GM18505 (cell line): Measurements from ENCODE around the gene CTAGE1.
"Not testable (repeated sequence)": the region's sequence is repeated elsewhere in the genome, so short reads cannot be mapped to it uniquely, and the experiment has no call there.

Experiments
- ATAC-seq: cut with Tn5 transposase; IDR thresholded peaks from one replicate; pipeline ENCODE4 v1.9.1; 2021; ENCODE audit not compliant: unreplicated experiment
- POLR2A ChIP-seq: IDR thresholded peaks from 4 replicates; pipeline ENCODE4 v1.6.1; 2011; ENCODE audit warnings: borderline replicate concordance; ENCODE audit not compliant: insufficient read depth, insufficient read length; ENCODE audit errors: extremely low read depth

CTAGE1 gene

DNA sequence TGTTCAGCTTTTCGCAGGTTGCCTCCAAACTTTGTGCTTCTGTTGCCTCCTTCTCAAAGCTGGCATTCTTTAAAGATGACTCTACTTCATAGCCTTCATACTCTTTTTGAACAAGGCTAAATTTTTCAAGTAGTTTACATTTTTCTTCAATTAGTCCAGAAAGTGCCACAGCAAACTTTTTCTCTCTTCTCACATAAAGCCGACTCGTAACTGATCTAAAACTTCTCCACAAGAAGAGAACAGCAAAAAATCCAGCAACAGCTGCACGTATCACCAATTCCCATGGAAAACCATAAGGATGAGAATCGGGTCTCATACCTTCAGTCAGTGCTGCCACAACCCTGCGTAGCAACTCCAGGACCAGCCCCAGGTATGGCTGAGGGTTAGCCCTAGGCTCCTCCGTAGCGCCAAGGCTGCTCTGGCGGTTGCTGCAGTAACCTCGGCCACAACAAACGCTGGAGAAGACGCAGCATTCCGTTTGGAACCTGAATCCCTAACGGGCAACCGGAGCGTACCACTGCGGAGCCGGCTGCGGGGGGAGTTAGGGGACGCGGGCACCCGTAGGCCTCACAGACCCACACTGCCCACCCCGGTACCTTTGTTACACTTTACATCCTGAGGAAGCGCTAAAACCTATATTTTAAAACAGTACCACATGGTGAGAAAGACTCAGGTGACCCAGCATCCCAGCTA is at the start of gene CTAGE1:
TSS of gene CTAGE1 (minus strand) at position 420 of the 693 bp plus-strand sequence. CDS start at position 316, 104 bp downstream.
- no peak for ATAC-seq

GRCh38 chr18:22466608-22467395 is 49.1 kb upstream of the CTAGE1 start:
- ATAC-seq, result no peak
- no peak for TF ChIP-seq POLR2A

More for the DNA sequence above, at the start of gene CTAGE1:
- TF ChIP-seq POLR2A, result no peak

- no peak for ATAC-seq
- TF ChIP-seq POLR2A, result no peak
These were observed 48.2 kb upstream of the CTAGE1 start for GRCh38 chr18:22465859-22466457.

DNA sequence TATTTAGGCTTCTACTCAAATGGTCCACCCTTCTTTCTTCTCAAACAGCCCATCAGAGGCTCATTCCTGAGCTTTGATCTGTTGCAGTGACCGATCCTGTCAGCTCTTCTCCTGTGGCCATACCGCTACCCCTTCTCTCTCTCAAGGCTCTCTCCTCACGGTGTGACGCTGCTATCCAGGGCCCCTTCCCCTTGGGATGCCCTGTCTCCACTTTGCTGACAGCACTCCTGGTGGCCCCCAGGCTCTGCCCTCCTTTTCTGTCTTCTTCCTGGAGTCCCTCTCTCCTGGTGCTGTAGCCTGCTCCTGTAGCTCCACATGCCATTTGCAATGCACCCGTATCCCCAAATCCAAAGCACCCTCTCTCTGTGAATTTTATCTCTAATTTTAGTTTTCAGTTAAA is 45.4 kb upstream of the CTAGE1 start:
- TF ChIP-seq POLR2A, result no peak
- ATAC-seq, result no peak

DNA sequence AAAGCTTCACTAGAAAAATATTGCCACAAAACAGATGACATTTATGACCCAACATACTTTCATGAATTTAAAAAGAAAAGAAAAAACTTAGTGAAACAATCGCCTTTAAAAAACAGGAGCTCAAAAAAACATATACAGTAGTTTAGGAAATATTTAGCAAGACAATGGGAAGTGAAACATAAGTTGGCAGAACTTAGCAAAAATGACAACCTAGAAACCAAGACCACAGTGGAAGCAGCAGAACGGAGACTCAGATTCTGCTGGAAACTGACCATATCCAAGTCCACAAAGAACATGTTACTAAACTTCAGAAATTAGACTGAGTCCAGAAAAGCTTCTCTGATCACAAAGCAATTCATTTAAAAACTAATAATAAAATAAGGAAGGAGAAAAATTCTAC is 41.8 kb upstream of the CTAGE1 start:
- ATAC-seq, result no peak

DNA sequence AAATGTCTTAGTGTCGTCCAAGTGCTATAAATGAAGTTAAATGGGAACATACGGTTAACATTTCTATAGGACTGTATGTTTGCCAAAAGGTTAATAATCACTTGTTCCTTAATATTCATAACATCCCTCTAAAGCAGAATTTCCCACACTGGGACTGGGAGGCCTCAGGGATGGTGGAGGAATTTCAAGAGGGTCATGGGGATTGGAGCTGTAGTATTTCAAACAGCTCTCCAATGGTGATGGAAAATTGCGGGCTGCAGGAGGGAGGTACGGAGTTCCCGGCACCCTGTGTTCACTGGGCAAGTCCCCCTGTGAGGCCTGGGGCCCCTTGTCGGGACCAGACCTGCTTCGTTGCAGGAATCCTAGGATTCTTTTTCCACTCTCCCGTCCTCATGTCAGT is 39.8 kb upstream of the CTAGE1 start:
- no peak for ATAC-seq
- no peak for TF ChIP-seq POLR2A

More for the DNA sequence above, 41.8 kb upstream of the CTAGE1 start:
- TF ChIP-seq POLR2A, result no peak

GRCh38 chr18:22456547-22456946 is 38.8 kb upstream of the CTAGE1 start:
- TF ChIP-seq POLR2A, result no peak
- ATAC-seq, result no peak

- TF ChIP-seq POLR2A, result no peak
- no peak for ATAC-seq
These were observed 38.4 kb upstream of the CTAGE1 start for GRCh38 chr18:22456116-22456480.

GRCh38 chr18:22455425-22456115 is 37.9 kb upstream of the CTAGE1 start:
- no peak for ATAC-seq
- no peak for TF ChIP-seq POLR2A

- ATAC-seq, result no peak
- TF ChIP-seq POLR2A, result no peak
These were observed 35.6 kb upstream of the CTAGE1 start for GRCh38 chr18:22453315-22453714.

DNA sequence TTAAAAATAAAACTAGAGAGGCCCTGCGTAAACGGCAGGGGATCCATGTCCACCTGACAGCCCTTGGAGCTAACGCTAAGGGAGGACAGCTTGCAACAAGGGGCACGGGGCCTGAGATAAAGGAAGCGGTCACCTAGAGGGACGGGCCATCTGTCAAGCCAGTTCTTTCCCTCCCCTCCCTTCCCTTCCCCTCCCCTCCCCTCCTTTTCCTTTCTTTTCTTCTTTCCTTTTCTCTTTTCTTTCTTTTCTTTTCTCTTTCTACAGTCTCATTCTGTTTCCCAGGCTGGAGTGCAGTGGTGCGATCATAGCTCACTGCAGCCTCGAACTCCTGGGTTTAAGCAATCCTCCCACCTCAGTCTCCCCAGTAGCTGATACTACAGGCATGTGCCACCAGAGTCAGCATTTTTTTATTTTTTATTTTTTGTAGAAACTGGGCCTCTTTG is 34.5 kb upstream of the CTAGE1 start:
- TF ChIP-seq POLR2A, result no peak
- ATAC-seq, result no peak

GRCh38 chr18:22451796-22452195 is 34.1 kb upstream of the CTAGE1 start:
- no peak for TF ChIP-seq POLR2A
- ATAC-seq, result no peak

GRCh38 chr18:22450766-22451165 is 33.1 kb upstream of the CTAGE1 start:
- ATAC-seq, result not testable (repeated sequence)

DNA sequence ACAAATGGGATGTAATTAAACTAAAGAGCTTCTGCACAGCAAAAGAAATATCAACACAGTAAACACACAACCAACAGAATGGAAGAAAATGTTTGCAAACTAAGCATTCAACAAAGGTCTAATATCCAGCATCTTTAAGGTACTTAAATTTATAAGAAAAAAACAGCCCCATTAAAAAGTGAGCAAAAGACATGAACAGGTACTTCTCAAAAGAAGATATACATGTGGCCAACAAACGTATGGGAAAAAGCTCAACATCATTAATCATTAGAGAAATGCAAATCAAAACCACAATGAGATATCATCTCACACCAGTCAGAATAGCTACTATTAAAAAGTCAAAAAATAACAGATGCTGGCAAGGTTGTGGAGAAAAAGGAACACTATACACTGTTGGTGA is 32.6 kb upstream of the CTAGE1 start:
- not testable (repeated sequence) for ATAC-seq

- not testable (repeated sequence) for ATAC-seq
These were observed 32.0 kb upstream of the CTAGE1 start for GRCh38 chr18:22449753-22450152.
